ENCODE results near the gene EIF4ENIF1.
"Not testable (repeated sequence)": the region's sequence is repeated elsewhere in the genome, so short reads cannot be mapped to it uniquely, and the experiment has no call there.

Gene EIF4ENIF1

GRCh38 chr22:31486951-31487350, 2.7 kb downstream of the EIF4ENIF1 start:
- in situ Hi-C loops (cut with MboI; ENCODE audit: low sequenced_read_pairs), result no loop called here
- H3K4me1 ChIP-seq, result peaks cover 13% of the 10 kb centered on the region; the same call in 1 of the 2 replicates
- DNase-seq (ENCODE audit: low spot score in 2 of 2), result no peak
- H3K9me3 ChIP-seq, result no peaks in the 10 kb centered on the region
- H3K27me3 ChIP-seq (ENCODE audit: low read depth), result no peaks in the 10 kb centered on the region
- H3K36me3 ChIP-seq (replicated peaks), result peaks cover 56% of the 10 kb centered on the region
- H3K4me3 ChIP-seq, result no peak overlapping the region

DNA sequence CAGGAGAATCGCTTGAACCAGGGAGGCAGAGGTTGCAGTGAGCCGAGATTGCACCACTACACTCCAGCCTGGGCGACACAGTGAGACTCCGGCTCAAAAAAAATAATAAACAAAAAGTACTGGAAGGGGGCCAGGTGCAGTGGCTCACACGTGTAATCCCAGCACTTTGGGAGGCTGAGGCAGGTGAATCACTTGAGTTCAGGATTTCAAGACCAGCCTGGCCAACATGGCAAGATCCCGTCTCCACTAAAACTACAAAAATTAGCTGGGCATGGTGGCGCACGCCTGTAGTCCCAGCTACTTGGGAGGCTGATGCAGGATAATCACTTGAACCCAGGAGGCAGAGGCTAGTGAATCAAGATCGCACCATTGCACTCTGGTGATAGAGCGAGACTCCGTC, 3.3 kb downstream of the EIF4ENIF1 start:
- H3K27me3 ChIP-seq (ENCODE audit: low read depth); DNase-seq (ENCODE audit: low spot score in 2 of 2); H3K9me3 ChIP-seq; H3K4me3 ChIP-seq; in situ Hi-C loops (cut with MboI; ENCODE audit: low sequenced_read_pairs): not testable (repeated sequence)
- H3K4me1 ChIP-seq, result peaks cover 13% of the 10 kb centered on the region; the same call in 1 of the 2 replicates
- peaks cover 61% of the 10 kb centered on the region for H3K36me3 ChIP-seq (replicated peaks)

GRCh38 chr22:31482470-31482869, 7.2 kb downstream of the EIF4ENIF1 start:
- H3K27me3 ChIP-seq (ENCODE audit: low read depth); in situ Hi-C loops (cut with MboI; ENCODE audit: low sequenced_read_pairs); H3K4me3 ChIP-seq; H3K9me3 ChIP-seq; H3K4me1 ChIP-seq; DNase-seq (ENCODE audit: low spot score in 2 of 2): not testable (repeated sequence)
- peaks cover 73% of the 10 kb centered on the region for H3K36me3 ChIP-seq (replicated peaks)

DNA sequence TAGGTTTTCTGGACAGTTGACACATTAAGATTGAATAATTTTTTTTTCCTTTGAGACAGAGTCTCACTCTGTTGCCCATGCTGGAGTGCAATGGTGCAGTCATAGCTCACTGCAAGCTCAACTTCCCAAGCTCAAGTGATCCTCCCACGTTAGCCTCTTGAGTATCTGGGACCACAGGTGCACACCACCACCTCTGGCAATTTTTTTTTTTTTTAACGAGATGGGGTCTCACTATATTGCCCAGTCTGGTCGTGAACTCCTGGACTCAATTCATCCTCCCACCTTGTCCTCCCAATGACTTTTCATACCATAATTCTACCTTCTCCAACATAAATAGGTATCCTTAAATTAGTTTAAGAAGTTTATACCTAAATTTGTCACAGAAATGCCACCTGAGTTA, 8.5 kb downstream of the EIF4ENIF1 start:
- Histone ChIP-seq H3K4me1 (no peaks in the 10 kb centered on the region), H3K4me3 (no peak overlapping the region), H3K9me3 (no peaks in the 10 kb centered on the region), H3K36me3 (replicated peaks) (peaks cover 66% of the 10 kb centered on the region), H3K27me3 (ENCODE audit: low read depth) (no peaks in the 10 kb centered on the region)
- in situ Hi-C loops (cut with MboI; ENCODE audit: low sequenced_read_pairs), result no loop called here
- DNase-seq (ENCODE audit: low spot score in 2 of 2), result no peak

GRCh38 chr22:31477329-31477728, 12.3 kb downstream of the EIF4ENIF1 start:
- no peak for DNase-seq (ENCODE audit: low spot score in 2 of 2)
- H3K4me3 ChIP-seq, result no peak overlapping the region
- no peaks in the 10 kb centered on the region for H3K27me3 ChIP-seq (ENCODE audit: low read depth)
- H3K9me3 ChIP-seq, result no peaks in the 10 kb centered on the region
- H3K4me1 ChIP-seq, result no peaks in the 10 kb centered on the region
- peaks cover 37% of the 10 kb centered on the region for H3K36me3 ChIP-seq (replicated peaks)
- in situ Hi-C loops (cut with MboI; ENCODE audit: low sequenced_read_pairs), result no loop called here

DNA sequence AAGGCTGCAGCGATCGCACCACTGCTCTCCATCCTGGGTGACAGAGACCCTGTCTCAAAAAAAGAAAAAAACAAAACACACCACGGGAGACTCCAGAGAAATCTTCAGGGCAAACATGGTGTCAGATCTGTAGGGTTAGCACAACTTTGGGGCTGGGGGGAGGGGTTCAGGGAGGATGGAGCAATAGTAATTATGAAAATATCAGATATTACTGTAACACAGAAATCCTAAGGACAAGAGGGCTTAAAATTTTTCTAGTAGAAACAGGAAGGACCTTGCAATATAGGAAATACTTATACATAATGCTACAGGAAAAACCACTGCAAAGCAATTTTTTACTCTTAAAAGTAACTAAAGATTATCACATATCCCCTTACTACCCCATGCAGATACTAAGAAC, 13.8 kb downstream of the EIF4ENIF1 start:
- no peak for DNase-seq (ENCODE audit: low spot score in 2 of 2)
- peaks cover 29% of the 10 kb centered on the region for H3K36me3 ChIP-seq (replicated peaks)

GRCh38 chr22:31474743-31475142, 14.9 kb downstream of the EIF4ENIF1 start:
- Histone ChIP-seq H3K4me3 (no peak overlapping the region), H3K36me3 (replicated peaks) (peaks cover 20% of the 10 kb centered on the region), H3K27me3 (ENCODE audit: low read depth) (no peaks in the 10 kb centered on the region), H3K9me3 (no peaks in the 10 kb centered on the region), H3K4me1 (no peaks in the 10 kb centered on the region)
- in situ Hi-C loops (cut with MboI; ENCODE audit: low sequenced_read_pairs), result no loop called here
- DNase-seq (ENCODE audit: low spot score in 2 of 2), result no peak

More for the DNA sequence above, 13.8 kb downstream of the EIF4ENIF1 start:
- H3K4me3 ChIP-seq, result no peak overlapping the region
- no peaks in the 10 kb centered on the region for H3K4me1 ChIP-seq
- in situ Hi-C loops (cut with MboI; ENCODE audit: low sequenced_read_pairs), result no loop called here
- no peaks in the 10 kb centered on the region for H3K9me3 ChIP-seq
- H3K27me3 ChIP-seq (ENCODE audit: low read depth), result no peaks in the 10 kb centered on the region

GRCh38 chr22:31465307-31465706, 24.3 kb downstream of the EIF4ENIF1 start:
- H3K36me3 ChIP-seq (replicated peaks), result peaks cover 78% of the 10 kb centered on the region
- DNase-seq (ENCODE audit: low spot score in 2 of 2), result no peak
- in situ Hi-C loops (cut with MboI; ENCODE audit: low sequenced_read_pairs), result no loop called here
- no peaks in the 10 kb centered on the region for H3K27me3 ChIP-seq (ENCODE audit: low read depth)
- no peak overlapping the region for H3K4me3 ChIP-seq
- no peaks in the 10 kb centered on the region for H3K9me3 ChIP-seq
- no peaks in the 10 kb centered on the region for H3K4me1 ChIP-seq

DNA sequence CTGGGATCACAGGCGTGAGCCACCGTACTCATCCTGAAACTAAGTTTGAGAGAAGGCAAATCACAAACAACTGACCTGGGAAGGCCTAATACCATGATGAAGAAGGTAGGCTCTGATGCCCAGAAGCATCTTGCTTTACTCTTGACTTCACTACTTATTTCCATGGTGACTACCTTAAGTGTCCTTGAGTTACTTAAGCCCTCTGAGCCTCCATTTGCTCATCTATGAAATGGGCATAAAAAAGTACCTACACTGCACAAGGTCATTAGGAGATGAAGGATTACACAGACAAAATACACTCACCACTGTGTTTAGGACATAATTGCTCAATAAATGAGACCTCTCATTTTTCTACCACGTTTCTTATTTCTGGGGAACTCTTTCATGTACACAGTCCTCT, 27.9 kb downstream of the EIF4ENIF1 start:
- Histone ChIP-seq H3K4me1 (no peaks in the 10 kb centered on the region), H3K4me3 (no peak overlapping the region), H3K27me3 (ENCODE audit: low read depth) (no peaks in the 10 kb centered on the region), H3K36me3 (replicated peaks) (peaks cover 83% of the 10 kb centered on the region), H3K9me3 (no peaks in the 10 kb centered on the region)
- DNase-seq (ENCODE audit: low spot score in 2 of 2), result no peak
- in situ Hi-C loops (cut with MboI; ENCODE audit: low sequenced_read_pairs), result no loop called here

- H3K4me3 ChIP-seq, result no peak overlapping the region
- in situ Hi-C loops (cut with MboI; ENCODE audit: low sequenced_read_pairs), result no loop called here
- no peaks in the 10 kb centered on the region for H3K9me3 ChIP-seq
- H3K27me3 ChIP-seq (ENCODE audit: low read depth), result no peaks in the 10 kb centered on the region
- DNase-seq (ENCODE audit: low spot score in 2 of 2), result peak; percentile 17 to 28
- no peaks in the 10 kb centered on the region for H3K4me1 ChIP-seq
- peaks cover 47% of the 10 kb centered on the region for H3K36me3 ChIP-seq (replicated peaks)
Measured at GRCh38 chr22:31451709-31452571, 37.7 kb downstream of the EIF4ENIF1 start.

DNA sequence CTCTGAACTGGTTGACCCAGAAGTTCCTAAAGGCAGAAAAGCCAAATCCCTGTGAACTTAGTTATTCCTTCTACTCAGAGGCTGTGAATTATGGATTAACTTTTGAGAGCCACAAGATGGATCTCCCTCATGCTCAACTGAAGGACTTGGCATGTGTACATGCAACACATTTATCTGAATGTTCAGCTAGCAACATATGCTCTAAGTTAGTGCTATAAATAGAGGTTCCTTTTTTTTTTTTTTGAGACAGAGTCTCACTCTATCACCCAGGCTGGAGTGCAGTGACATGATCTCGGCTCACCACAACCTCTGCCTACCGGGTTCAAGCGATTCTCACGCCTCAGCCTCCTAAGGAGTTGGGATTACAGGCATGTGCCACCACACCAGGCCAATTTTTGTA, 40.1 kb downstream of the EIF4ENIF1 start:
- DNase-seq (ENCODE audit: low spot score in 2 of 2), result no peak
- no peak overlapping the region for H3K4me3 ChIP-seq
- in situ Hi-C loops (cut with MboI; ENCODE audit: low sequenced_read_pairs), result no loop called here
- no peaks in the 10 kb centered on the region for H3K4me1 ChIP-seq
- no peaks in the 10 kb centered on the region for H3K9me3 ChIP-seq
- no peaks in the 10 kb centered on the region for H3K27me3 ChIP-seq (ENCODE audit: low read depth)
- H3K36me3 ChIP-seq (replicated peaks), result peaks cover 41% of the 10 kb centered on the region

GRCh38 chr22:31448382-31448781, 41.3 kb downstream of the EIF4ENIF1 start:
- no peaks in the 10 kb centered on the region for H3K9me3 ChIP-seq
- peaks cover 35% of the 10 kb centered on the region for H3K36me3 ChIP-seq (replicated peaks)
- in situ Hi-C loops (cut with MboI; ENCODE audit: low sequenced_read_pairs), result no loop called here
- no peak overlapping the region for H3K4me3 ChIP-seq
- DNase-seq (ENCODE audit: low spot score in 2 of 2), result no peak
- H3K27me3 ChIP-seq (ENCODE audit: low read depth), result no peaks in the 10 kb centered on the region
- H3K4me1 ChIP-seq, result no peaks in the 10 kb centered on the region

- no peak for DNase-seq (ENCODE audit: low spot score in 2 of 2)
- in situ Hi-C loops (cut with MboI; ENCODE audit: low sequenced_read_pairs), result no loop called here
- Histone ChIP-seq H3K4me1 (no peaks in the 10 kb centered on the region), H3K9me3 (no peaks in the 10 kb centered on the region), H3K4me3 (no peak overlapping the region), H3K27me3 (ENCODE audit: low read depth) (no peaks in the 10 kb centered on the region), H3K36me3 (replicated peaks) (peaks cover 37% of the 10 kb centered on the region)
Measured at GRCh38 chr22:31447337-31447736, 42.3 kb downstream of the EIF4ENIF1 start.

GRCh38 chr22:31446767-31447166, 42.9 kb downstream of the EIF4ENIF1 start:
- H3K36me3 ChIP-seq (replicated peaks), result peaks cover 43% of the 10 kb centered on the region
- in situ Hi-C loops (cut with MboI; ENCODE audit: low sequenced_read_pairs), result no loop called here
- H3K27me3 ChIP-seq (ENCODE audit: low read depth), result no peaks in the 10 kb centered on the region

More at GRCh38 chr22:31446767-31447166, 42.9 kb downstream of the EIF4ENIF1 start:
- no peak overlapping the region for H3K4me3 ChIP-seq
- DNase-seq (ENCODE audit: low spot score in 2 of 2), result no peak
- no peaks in the 10 kb centered on the region for H3K9me3 ChIP-seq
- no peaks in the 10 kb centered on the region for H3K4me1 ChIP-seq

All from HAP-1 (cell line).